Activated CD4-positive, alpha-beta memory T cell treated with anti-CD3 and anti-CD28 coated beads for 36 hours (primary cell): Measurements from ENCODE around the gene ALX4. TPM values are rescaled to one million over a fixed set of nuclear protein-coding genes. Genes with fewer than 3 reads are reported as not detected.

Experiments used
- CTCF ChIA-PET: fragments of 350-600 bp; sonication (Branson Sonifier 250); formaldehyde crosslinking; loops from one replicate; lab custom pipeline; 2021; ENCODE audit warnings: antibody characterized with exemption, inconsistent platforms; lab: Charles Lee
- POLR2A ChIA-PET: fragments of 350-600 bp; sonication (Branson Sonifier 250); formaldehyde crosslinking; loops from one replicate; lab custom pipeline; 2021; ENCODE audit warnings: antibody characterized with exemption; lab: Charles Lee
- DNase-seq: peaks from one replicate; pipeline ENCODE4 v3.0.0-alpha.2; 2020
- H3K27ac Mint-ChIP-seq: one replicate; pipeline ENCODE4 v1.8.0; 2021; ENCODE audit warnings: mixed read lengths
- H3K27me3 Mint-ChIP-seq: one replicate; pipeline ENCODE4 v1.8.0; 2021; ENCODE audit warnings: mixed read lengths
- H3K36me3 Mint-ChIP-seq: one replicate; pipeline ENCODE4 v1.8.0; 2021; ENCODE audit warnings: mixed read lengths
- H3K4me1 Mint-ChIP-seq: one replicate; pipeline ENCODE4 v1.8.0; 2021; ENCODE audit warnings: low read depth, mixed read lengths
- H3K4me3 Mint-ChIP-seq: one replicate; pipeline ENCODE4 v1.8.0; 2021; ENCODE audit warnings: mild to moderate bottlenecking, mixed read lengths
- H3K9me3 Mint-ChIP-seq: one replicate; pipeline ENCODE4 v1.8.0; 2021; ENCODE audit warnings: mixed read lengths
- intact Hi-C: fragments of 100-400 bp; cut with micrococcal nuclease; formaldehyde crosslinking; loops from one replicate; pipeline ENCODE4 v1.15.1; 2023
- total RNA-seq, 2 experiments: library from RNA; stranded (reverse); gene quantifications; one replicate each; pipeline ENCODE4 v1.2.3, GENCODE V29; 2021

Gene ALX4
- total RNA-seq, 2 experiments from 2014 or later = not detected

GRCh38 chr11:44320289-44320973 is 10.5 kb upstream of the ALX4 start:
- Mint-ChIP-seq H3K9me3 (no peaks in the 10 kb centered on the region), H3K4me1 (peaks cover 12% of the 10 kb centered on the region), H3K27ac (no peak overlapping the region), H3K4me3 (no peak overlapping the region), H3K27me3 (peaks cover 86% of the 10 kb centered on the region), H3K36me3 (no peaks in the 10 kb centered on the region)
- intact Hi-C loops = no loop called here
- CTCF ChIA-PET = no interaction called here
- DNase-seq = no peak
- POLR2A ChIA-PET = no interaction called here

GRCh38 chr11:44319552-44320288 is 9.8 kb upstream of the ALX4 start:
- no peak overlapping the region for H3K4me3 Mint-ChIP-seq
- H3K9me3 Mint-ChIP-seq = no peaks in the 10 kb centered on the region
- peaks cover 88% of the 10 kb centered on the region for H3K27me3 Mint-ChIP-seq
- H3K4me1 Mint-ChIP-seq = peaks cover 15% of the 10 kb centered on the region
- intact Hi-C loops = loop anchor here (2.0 to 10.0 kb wide), 2 partner anchors 15 to 745 kb away; no protein-coding TSS in a partner anchor
- POLR2A ChIA-PET = no interaction called here
- no peak for DNase-seq
- no peak overlapping the region for H3K27ac Mint-ChIP-seq
- no peaks in the 10 kb centered on the region for H3K36me3 Mint-ChIP-seq
- CTCF ChIA-PET = no interaction called here

- POLR2A ChIA-PET = no interaction called here
- Mint-ChIP-seq H3K9me3 (no peaks in the 10 kb centered on the region), H3K36me3 (no peaks in the 10 kb centered on the region), H3K27me3 (peaks cover 88% of the 10 kb centered on the region), H3K4me3 (no peak overlapping the region), H3K27ac (no peak overlapping the region), H3K4me1 (peaks cover 15% of the 10 kb centered on the region)
- intact Hi-C loops = loop anchor here (2.0 to 10.0 kb wide), 2 partner anchors 14 to 744 kb away; no protein-coding TSS in a partner anchor
- DNase-seq = no peak
- CTCF ChIA-PET = no interaction called here
Measured at GRCh38 chr11:44319170-44319551, 9.2 kb upstream of the ALX4 start.

- H3K27ac Mint-ChIP-seq = no peak overlapping the region
- no peaks in the 10 kb centered on the region for H3K9me3 Mint-ChIP-seq
- CTCF ChIA-PET = no interaction called here
- no peaks in the 10 kb centered on the region for H3K36me3 Mint-ChIP-seq
- H3K27me3 Mint-ChIP-seq = peaks cover 88% of the 10 kb centered on the region
- H3K4me3 Mint-ChIP-seq = no peak overlapping the region
- DNase-seq = no peak
- intact Hi-C loops = loop anchor here (2.0 to 10.0 kb wide), 2 partner anchors 14 to 744 kb away; no protein-coding TSS in a partner anchor
- H3K4me1 Mint-ChIP-seq = peaks cover 15% of the 10 kb centered on the region
- POLR2A ChIA-PET = no interaction called here
Measured at GRCh38 chr11:44318369-44318768, 8.4 kb upstream of the ALX4 start.

- no peak overlapping the region for H3K4me3 Mint-ChIP-seq
- peaks cover 15% of the 10 kb centered on the region for H3K4me1 Mint-ChIP-seq
- CTCF ChIA-PET = no interaction called here
- no peaks in the 10 kb centered on the region for H3K9me3 Mint-ChIP-seq
- intact Hi-C loops = loop anchor here (10.0 kb wide), 1 partner anchor 742 kb away; no protein-coding TSS in a partner anchor
- H3K36me3 Mint-ChIP-seq = no peaks in the 10 kb centered on the region
- no peak overlapping the region for H3K27ac Mint-ChIP-seq
- peaks cover 87% of the 10 kb centered on the region for H3K27me3 Mint-ChIP-seq
- no peak for DNase-seq
- POLR2A ChIA-PET = no interaction called here
Measured at GRCh38 chr11:44316659-44317240, 6.8 kb upstream of the ALX4 start.

DNA sequence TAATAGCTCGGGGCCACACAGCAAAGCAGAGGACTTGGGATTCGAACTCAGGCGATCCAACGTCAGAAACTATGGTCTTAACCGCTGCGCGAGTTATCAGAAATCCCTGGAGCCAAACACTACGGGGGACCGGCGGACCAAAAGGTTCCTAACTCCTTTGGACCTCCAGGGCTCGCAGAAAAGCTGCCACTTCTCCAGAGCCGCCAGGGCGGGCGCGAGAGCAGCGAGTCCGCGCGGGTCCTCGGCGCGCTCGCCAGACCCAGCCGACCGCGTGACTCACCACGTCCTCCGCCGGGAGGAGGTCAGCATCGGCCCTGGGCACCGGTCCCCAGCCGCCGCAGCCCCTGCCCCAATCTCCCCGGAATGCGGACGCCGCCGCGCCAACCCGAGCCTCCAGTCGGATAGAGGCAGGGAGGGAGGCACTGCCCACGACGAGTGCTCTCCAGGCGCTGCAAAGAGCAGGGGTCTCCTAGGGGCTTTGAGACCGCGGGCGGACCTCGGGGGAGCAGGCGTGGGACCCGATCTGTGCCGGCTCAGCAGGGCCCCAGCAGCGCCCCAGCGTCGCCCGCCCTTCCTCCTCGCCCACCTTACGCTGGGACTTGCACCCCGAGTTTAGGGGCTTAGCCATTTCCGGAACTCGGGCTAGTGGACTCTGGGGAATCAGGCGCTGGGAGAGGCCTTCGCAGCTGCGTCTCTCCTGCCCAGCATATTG is 6.2 kb upstream of the ALX4 start:
- DNase-seq = no peak
- Mint-ChIP-seq H3K27ac (no peak overlapping the region), H3K36me3 (no peaks in the 10 kb centered on the region), H3K9me3 (no peaks in the 10 kb centered on the region), H3K27me3 (peaks cover 88% of the 10 kb centered on the region), H3K4me3 (no peak overlapping the region), H3K4me1 (peaks cover 15% of the 10 kb centered on the region)
- CTCF ChIA-PET = interaction anchor here (0.6 kb wide), 1 partner anchor 222 kb away, joined by 4 read pairs; no protein-coding TSS in a partner anchor
- POLR2A ChIA-PET = no interaction called here
- intact Hi-C loops = loop anchor here (10.0 kb wide), 1 partner anchor 741 kb away; no protein-coding TSS in a partner anchor

GRCh38 chr11:44314733-44315132 is 4.8 kb upstream of the ALX4 start:
- POLR2A ChIA-PET = no interaction called here
- intact Hi-C loops = loop anchor here (10.0 kb wide), 1 partner anchor 740 kb away; no protein-coding TSS in a partner anchor
- no peak overlapping the region for H3K4me3 Mint-ChIP-seq
- H3K4me1 Mint-ChIP-seq = peaks cover 17% of the 10 kb centered on the region
- DNase-seq = no peak
- peaks cover 83% of the 10 kb centered on the region for H3K27me3 Mint-ChIP-seq
- H3K27ac Mint-ChIP-seq = no peak overlapping the region
- H3K9me3 Mint-ChIP-seq = no peaks in the 10 kb centered on the region
- CTCF ChIA-PET = no interaction called here
- H3K36me3 Mint-ChIP-seq = no peaks in the 10 kb centered on the region

DNA sequence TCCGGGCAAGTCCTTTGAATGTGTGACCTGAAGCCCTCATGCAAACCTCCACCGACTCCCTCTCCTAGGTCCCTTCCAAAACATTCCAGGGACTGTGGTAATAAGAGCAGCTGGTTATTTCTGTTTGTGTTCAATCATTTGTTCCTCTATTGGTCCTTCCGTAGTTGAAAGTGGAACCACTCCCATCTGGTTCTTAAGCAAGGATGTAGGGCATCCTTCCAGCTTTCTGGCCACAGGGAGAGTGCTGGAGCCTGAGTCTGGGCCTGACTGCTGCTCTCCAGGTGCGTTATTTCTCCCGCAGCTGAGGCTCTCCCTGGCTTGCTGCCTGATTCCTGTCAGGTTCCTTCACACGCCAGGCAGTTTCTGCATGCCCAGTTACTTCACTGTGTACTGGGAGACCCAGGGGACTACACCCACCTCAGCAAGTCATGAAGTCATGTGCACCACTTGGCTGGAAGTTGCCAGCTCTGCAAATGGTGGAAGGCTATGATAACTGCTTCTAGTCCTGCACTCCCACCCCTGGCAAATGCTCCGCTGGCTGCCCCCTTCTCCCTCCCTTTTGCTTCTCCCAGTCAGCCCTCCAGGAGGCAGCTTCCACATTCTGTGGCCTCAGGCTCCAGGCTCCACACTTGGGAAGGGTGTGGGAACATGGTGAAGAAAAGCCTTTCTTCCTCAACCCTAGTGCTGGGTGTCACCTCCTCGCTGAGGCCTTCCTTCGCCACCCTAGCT is 4.0 kb upstream of the ALX4 start:
- no peak overlapping the region for H3K27ac Mint-ChIP-seq
- no peaks in the 10 kb centered on the region for H3K9me3 Mint-ChIP-seq
- H3K27me3 Mint-ChIP-seq = peaks cover 79% of the 10 kb centered on the region
- ChIA-PET CTCF (interaction anchor here (0.7 kb wide), 1 partner anchor 9 kb away, joined by 3 read pairs; no protein-coding TSS in a partner anchor), POLR2A (no interaction called here)
- no peak overlapping the region for H3K4me3 Mint-ChIP-seq
- intact Hi-C loops = loop anchor here (10.0 kb wide), 1 partner anchor 739 kb away; no protein-coding TSS in a partner anchor
- peaks cover 17% of the 10 kb centered on the region for H3K4me1 Mint-ChIP-seq
- DNase-seq = no peak
- no peaks in the 10 kb centered on the region for H3K36me3 Mint-ChIP-seq

- DNase-seq = no peak
- Mint-ChIP-seq H3K27ac (no peak overlapping the region), H3K36me3 (no peaks in the 10 kb centered on the region), H3K4me3 (no peak overlapping the region), H3K9me3 (no peaks in the 10 kb centered on the region), H3K27me3 (peaks cover 78% of the 10 kb centered on the region), H3K4me1 (peaks cover 17% of the 10 kb centered on the region)
- CTCF ChIA-PET = no interaction called here
- POLR2A ChIA-PET = no interaction called here
- intact Hi-C loops = loop anchor here (10.0 kb wide), 1 partner anchor 738 kb away; no protein-coding TSS in a partner anchor
Measured at GRCh38 chr11:44312876-44313275, 2.9 kb upstream of the ALX4 start.

GRCh38 chr11:44311339-44312261 is 1.7 kb upstream of the ALX4 start:
- CTCF ChIA-PET = no interaction called here
- peaks cover 17% of the 10 kb centered on the region for H3K4me1 Mint-ChIP-seq
- H3K36me3 Mint-ChIP-seq = no peaks in the 10 kb centered on the region
- H3K9me3 Mint-ChIP-seq = no peaks in the 10 kb centered on the region
- intact Hi-C loops = loop anchor here (10.0 kb wide), 1 partner anchor 737 kb away; no protein-coding TSS in a partner anchor
- H3K27me3 Mint-ChIP-seq = peaks cover 76% of the 10 kb centered on the region
- no peak for DNase-seq
- no peak overlapping the region for H3K4me3 Mint-ChIP-seq
- POLR2A ChIA-PET = no interaction called here
- no peak overlapping the region for H3K27ac Mint-ChIP-seq
